Colonic mucosa (tissue), 4 donors: ENCODE results near the gene MAB21L2. TPM values are rescaled to one million over a fixed set of nuclear protein-coding genes. Genes with fewer than 3 reads are reported as not detected.
A peak's percentile ranks its signal among the peaks of the same experiment; 100 is the strongest.

Experiments used
- DNase-seq: peaks from one replicate; pipeline ENCODE4 v3.0.0-alpha.2; 2020
- H3K27ac ChIP-seq: fragments of 200-600 bp; one replicate; pipeline ENCODE4 v1.8.0; 2021
- H3K27me3 ChIP-seq: fragments of 200-600 bp; one replicate; pipeline ENCODE4 v1.8.0; 2021
- H3K36me3 ChIP-seq: fragments of 200-600 bp; one replicate; pipeline ENCODE4 v1.8.0; 2021
- H3K4me1 ChIP-seq: fragments of 200-600 bp; one replicate; pipeline ENCODE4 v1.8.0; 2021; ENCODE audit warnings: mild to moderate bottlenecking
- H3K4me3 ChIP-seq: fragments of 200-600 bp; one replicate; pipeline ENCODE4 v1.8.0; 2021
- H3K9ac ChIP-seq, 2 donors: one replicate each; pipeline ENCODE4 v1.7.0; 2013; ENCODE audit warnings: control low read depth in 2 of 2, low read depth in 2 of 2, low read length in 2 of 2
- H3K9me3 ChIP-seq: fragments of 200-600 bp; one replicate; pipeline ENCODE4 v1.8.0; 2021
- CTCF ChIP-seq: fragments of 200-600 bp; IDR thresholded peaks from one replicate; pipeline ENCODE4 v1.8.0; 2022; ENCODE audit warnings: antibody characterized with exemption, mild to moderate bottlenecking
- intact Hi-C: fragments of 100-400 bp; cut with DNase I; formaldehyde crosslinking; loops from one replicate; pipeline ENCODE4 v1.14.1; 2022
- total RNA-seq, 2 donors: library from RNA; stranded (reverse); fragmentation: NEBNext Ultra II Directional in 1 of 2; extraction: Animal tissue kit (Norgen Biotek cat#: 25700) in 1 of 2; gene quantifications; one replicate each; pipeline ENCODE4 v1.2.1, GENCODE V29; 2021
- donor health status: healthy.
- donor health status: DM: no; HTN: no; CAD: no.
- donor health status: DM: no; HTN: no; CAD: no.

The MAB21L2 gene
- total RNA-seq, 2 donors from 2014 or later, result 2.0 to 27.5 TPM

- Histone ChIP-seq H3K4me1 (no peaks in the 10 kb centered on the region), H3K9me3 (no peaks in the 10 kb centered on the region), H3K27me3 (no peaks in the 10 kb centered on the region), H3K27ac (peak overlapping the region; percentile 62), H3K4me3 (peak overlapping the region; percentile 28), H3K36me3 (no peaks in the 10 kb centered on the region), H3K9ac (peak overlapping the region; percentile 59 to 70)
- intact Hi-C loops, result no loop called here
- no peak for DNase-seq
- no peak for TF ChIP-seq CTCF
These were observed 929 bp downstream of the MAB21L2 start for GRCh38 chr4:150582873-150583286.

- Histone ChIP-seq H3K27me3 (no peaks in the 10 kb centered on the region), H3K4me3 (peak overlapping the region; percentile 28), H3K4me1 (no peaks in the 10 kb centered on the region), H3K9ac (peak overlapping the region; percentile 59 to 70), H3K36me3 (no peaks in the 10 kb centered on the region), H3K27ac (peak overlapping the region; percentile 62), H3K9me3 (no peaks in the 10 kb centered on the region)
- DNase-seq, result no peak
- no peak for TF ChIP-seq CTCF
- intact Hi-C loops, result no loop called here
These were observed 1.5 kb downstream of the MAB21L2 start for GRCh38 chr4:150583287-150584110.

GRCh38 chr4:150584111-150584915 is 2.4 kb downstream of the MAB21L2 start:
- no peak for TF ChIP-seq CTCF
- Histone ChIP-seq H3K27me3 (no peaks in the 10 kb centered on the region), H3K4me1 (no peaks in the 10 kb centered on the region), H3K36me3 (no peaks in the 10 kb centered on the region), H3K9me3 (no peaks in the 10 kb centered on the region), H3K27ac (peak overlapping the region; percentile 62), H3K9ac (peak overlapping the region in 1 of 2 donors; percentile 70), H3K4me3 (peak overlapping the region; percentile 28)
- intact Hi-C loops, result no loop called here
- DNase-seq, result no peak

- Histone ChIP-seq H3K27me3 (no peaks in the 10 kb centered on the region), H3K36me3 (no peaks in the 10 kb centered on the region), H3K9ac (no peak overlapping the region), H3K4me3 (peak overlapping the region; percentile 19), H3K9me3 (no peaks in the 10 kb centered on the region), H3K27ac (no peak overlapping the region), H3K4me1 (no peaks in the 10 kb centered on the region)
- no peak for DNase-seq
- intact Hi-C loops, result no loop called here
- no peak for TF ChIP-seq CTCF
These were observed 3.7 kb downstream of the MAB21L2 start for GRCh38 chr4:150585611-150586010.

GRCh38 chr4:150586162-150586810 is 4.3 kb downstream of the MAB21L2 start:
- DNase-seq, result no peak
- H3K36me3 ChIP-seq, result no peaks in the 10 kb centered on the region
- TF ChIP-seq CTCF, result no peak
- H3K9me3 ChIP-seq, result no peaks in the 10 kb centered on the region
- H3K27ac ChIP-seq, result no peak overlapping the region
- no peaks in the 10 kb centered on the region for H3K27me3 ChIP-seq
- no peak overlapping the region for H3K4me3 ChIP-seq
- intact Hi-C loops, result no loop called here
- no peak overlapping the region for H3K9ac ChIP-seq
- no peaks in the 10 kb centered on the region for H3K4me1 ChIP-seq
